GOT3 (cell line): ENCODE data around the gene PCBP4.
"Not testable (repeated sequence)": the region's sequence is repeated elsewhere in the genome, so short reads cannot be mapped to it uniquely, and the experiment has no call there.

ENCODE experiments used
- DNase-seq: peaks from one replicate; lab custom pipeline; 2025; ENCODE audit warnings: mixed read lengths; lab: John Stamatoyannopoulos, UW

The PCBP4 gene

DNA sequence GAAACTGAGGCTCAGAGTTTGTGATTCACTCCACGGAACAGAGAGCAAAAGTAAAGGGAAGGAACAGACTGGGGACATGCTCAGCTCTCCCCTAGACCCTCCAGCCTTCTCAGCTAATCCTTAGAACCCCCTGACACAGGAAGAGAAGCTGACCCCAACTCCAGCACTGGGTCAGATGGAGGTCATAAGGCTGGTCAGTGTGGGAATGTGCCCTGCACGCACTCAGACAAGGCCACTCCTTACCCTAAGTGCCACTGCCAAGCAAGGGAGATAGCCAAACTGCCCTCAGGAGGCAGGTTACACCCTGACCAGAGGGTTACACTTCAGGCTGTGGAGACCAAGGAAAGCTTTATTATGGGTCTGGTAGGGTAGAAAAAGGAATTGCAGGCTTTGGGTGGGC is 27.3 kb upstream of the PCBP4 start:
- no peak for DNase-seq

DNA sequence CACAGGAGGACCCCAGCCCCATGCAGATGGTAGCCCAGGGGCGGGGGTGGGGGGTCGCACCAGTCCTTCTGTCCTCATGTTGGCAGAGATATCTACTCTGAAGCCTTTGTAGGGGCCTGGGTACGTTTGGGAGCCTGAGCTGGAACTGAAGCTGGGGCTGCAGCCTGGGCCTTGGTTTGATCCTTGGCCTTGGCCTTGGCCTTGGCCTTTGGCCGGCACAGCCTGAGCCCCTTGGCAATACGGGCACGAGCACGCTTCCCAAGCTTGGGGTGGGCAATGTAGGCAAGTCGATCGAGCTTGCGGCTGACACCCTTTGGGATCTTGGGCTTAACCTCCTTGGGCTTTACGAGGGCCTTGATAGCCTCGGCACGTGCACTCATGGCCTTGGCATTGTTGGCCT is 26.4 kb upstream of the PCBP4 start:
- not testable (repeated sequence) for DNase-seq

DNA sequence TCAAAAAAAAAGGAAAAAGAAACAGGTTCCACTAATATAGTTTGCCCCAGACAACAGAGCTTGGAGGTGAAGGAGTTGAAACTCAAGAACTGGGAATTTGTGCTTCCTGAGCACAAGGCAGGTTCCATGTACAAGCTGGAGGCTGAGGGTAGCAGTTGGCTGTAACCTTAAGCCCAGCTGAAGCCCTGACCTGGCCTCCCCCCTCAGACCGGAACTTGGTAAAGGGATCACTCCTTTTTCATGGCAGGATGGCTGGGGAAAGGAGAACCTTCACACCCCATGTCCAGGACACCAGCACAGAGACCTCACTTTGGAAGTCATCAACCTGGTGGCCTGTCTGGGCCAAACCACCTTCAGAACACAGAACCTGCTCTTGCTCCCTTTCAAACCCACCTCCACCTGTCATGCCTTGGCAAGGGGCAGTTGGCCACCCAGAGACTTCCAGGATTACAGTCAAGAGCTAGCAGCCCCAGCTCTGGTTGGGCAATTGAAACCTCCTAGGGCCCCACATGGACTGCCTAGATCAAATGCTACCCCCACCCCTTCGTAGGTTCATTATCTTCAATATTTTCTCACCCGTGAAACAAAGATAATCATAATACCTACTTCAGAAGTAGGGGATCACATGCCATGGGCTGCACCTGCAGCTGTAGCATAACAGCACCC is 24.9 kb upstream of the PCBP4 start:
- DNase-seq = no peak

DNA sequence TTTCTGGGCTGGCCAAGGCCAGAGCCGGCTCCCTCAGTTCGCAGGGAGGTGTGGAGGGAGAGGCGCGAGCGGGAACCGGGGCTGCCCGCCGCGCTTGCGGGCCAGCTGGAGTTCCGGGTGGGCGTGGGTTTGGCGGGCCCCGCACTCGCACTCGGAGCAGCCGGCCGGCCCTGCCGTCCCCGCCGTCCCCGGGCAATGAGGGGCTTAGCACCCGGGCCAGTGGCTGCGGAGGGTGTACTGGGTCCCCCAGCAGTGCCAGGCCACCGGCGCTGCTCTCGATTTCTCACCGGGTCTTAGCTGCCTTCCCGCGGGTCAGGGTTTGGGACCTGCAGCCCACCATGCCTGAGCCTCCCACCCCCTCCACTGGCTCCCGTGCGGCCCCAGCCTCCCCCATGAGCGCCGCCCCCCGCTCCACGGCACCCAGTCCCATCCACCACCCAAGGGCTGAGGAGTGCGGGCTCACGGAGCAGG is 23.3 kb upstream of the PCBP4 start:
- not testable (repeated sequence) for DNase-seq

DNA sequence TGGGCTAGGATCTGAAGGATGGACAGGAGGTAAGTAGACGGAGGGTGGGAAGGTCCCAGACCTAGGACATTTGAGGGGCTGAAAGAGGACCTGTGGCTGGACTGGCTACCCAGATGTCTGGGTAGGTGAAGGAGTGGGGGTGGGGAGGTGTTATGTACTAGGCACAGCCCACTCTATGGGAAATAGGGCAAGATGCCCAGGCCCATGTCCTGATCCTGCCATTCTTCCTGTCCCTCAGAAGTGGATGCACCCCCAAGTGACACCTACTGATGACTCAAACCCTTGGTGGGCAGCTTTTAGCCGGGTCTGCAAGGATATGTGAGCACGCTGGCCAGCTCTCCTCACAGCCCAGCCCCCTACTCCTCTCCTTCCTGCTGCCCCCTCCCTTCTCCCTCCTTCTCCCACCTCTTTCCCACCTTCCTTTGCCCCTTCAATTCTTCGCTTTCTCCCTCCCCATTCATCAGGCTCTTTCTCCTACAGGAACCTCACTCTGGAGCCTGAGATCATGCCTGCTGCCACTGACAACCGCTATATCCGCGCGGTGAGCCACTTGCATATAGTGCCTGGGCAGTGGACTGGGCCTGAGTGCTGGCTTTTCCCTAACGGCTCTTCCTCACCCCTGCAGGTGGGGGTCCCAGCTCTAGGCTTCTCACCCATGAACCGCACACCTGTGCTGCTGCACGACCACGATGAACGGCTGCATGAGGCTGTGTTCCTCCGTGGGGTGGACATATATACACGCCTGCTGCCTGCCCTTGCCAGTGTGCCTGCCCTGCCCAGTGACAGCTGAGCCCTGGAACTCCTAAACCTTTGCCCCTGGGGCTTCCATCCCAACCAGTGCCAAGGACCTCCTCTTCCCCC is 21.3 kb upstream of the PCBP4 start:
- DNase-seq = no peak

DNA sequence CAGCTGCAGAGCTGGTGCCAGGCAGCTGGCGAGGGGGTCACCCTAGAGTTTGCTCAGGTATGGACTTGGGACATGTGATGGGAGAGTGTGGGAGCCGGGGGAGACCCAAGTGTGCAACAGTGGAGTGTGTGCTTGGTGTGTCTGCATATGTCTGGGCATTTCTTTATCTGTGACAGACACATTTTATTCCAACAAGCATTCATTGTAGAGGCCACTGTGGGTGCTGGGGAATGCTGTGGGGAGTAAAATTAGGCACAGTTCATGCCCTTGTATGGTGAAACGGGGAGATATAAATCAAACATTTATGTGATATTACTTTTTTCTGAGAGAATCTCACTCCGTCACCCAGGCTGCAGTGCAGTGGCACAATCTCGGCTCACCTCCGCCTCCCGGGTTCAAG is 20.3 kb upstream of the PCBP4 start:
- DNase-seq = no peak

DNA sequence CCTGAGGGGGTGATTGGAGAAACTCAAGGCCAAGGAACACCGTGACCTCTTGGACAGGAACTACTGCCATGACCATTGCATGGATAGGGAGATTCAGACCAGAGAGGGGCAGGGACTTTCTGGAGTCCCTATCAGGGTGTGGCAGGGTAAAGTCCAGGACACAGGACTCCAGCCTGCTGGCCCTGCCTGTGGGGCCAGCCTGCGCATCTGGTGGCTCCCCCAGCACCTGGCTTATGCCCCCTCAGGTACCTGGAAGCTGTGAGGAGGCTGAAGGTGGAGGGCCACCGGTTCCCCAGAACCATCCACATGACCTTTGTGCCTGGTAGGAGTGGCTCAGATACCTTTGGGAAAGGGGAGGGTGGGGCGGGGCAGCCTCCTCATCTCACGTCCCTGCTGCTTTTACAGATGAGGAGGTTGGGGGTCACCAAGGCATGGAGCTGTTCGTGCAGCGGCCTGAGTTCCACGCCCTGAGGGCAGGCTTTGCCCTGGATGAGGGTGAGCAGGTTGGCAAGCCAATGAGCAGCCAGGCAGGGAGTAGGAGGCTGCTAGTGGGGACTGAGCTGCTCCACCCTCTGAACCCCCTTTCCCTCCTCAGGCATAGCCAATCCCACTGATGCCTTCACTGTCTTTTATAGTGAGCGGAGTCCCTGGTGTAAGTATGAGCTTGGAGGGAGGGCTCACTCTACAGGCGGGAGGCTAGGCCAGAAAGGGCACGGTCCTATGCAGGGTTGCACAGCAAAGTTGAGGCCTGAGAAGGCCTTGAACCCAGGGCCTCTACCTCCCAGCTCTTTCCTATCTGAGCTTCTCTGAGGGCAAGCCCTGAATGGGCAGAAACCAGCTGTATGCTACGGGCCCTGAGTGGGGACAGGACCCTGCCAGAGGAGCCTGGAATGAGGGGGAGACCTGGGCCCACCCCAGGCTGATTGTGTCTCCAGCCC is 19.0 kb upstream of the PCBP4 start:
- no peak for DNase-seq

DNA sequence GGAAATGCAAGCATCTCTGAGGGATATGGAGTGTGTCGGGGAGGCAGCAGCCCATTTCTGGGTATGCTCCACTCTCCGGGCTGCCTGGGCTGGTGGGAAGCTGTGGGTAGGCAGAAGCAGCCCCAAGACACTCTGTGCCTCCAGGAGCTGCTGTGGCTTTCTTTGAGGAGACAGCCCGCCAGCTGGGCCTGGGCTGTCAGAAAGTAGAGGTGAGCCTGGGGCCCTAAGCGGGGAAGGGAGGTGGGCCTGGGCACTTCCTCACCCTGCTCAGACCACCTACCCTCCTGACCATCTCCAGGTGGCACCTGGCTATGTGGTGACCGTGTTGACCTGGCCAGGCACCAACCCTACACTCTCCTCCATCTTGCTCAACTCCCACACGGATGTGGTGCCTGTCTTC is 17.8 kb upstream of the PCBP4 start:
- no peak for DNase-seq

DNA sequence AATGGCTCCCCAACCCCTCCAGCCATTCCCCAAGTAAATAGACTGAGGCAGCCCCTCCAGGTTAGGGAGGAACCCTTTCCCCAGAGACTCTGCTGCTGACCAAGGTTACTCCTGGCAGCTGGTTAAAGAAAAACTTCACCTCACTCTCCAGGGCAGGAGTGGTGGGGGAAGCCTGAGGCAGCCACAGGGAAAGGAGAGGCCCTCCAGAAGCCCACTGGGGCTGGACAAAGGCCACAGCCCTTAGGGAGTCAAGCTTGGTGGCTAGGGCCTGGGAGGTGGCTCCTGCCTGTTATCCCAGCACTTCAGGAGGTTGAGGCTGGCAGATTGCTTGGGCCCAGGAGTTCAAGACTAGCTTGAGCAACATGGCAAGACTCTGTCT is 17.0 kb upstream of the PCBP4 start:
- no peak for DNase-seq

DNA sequence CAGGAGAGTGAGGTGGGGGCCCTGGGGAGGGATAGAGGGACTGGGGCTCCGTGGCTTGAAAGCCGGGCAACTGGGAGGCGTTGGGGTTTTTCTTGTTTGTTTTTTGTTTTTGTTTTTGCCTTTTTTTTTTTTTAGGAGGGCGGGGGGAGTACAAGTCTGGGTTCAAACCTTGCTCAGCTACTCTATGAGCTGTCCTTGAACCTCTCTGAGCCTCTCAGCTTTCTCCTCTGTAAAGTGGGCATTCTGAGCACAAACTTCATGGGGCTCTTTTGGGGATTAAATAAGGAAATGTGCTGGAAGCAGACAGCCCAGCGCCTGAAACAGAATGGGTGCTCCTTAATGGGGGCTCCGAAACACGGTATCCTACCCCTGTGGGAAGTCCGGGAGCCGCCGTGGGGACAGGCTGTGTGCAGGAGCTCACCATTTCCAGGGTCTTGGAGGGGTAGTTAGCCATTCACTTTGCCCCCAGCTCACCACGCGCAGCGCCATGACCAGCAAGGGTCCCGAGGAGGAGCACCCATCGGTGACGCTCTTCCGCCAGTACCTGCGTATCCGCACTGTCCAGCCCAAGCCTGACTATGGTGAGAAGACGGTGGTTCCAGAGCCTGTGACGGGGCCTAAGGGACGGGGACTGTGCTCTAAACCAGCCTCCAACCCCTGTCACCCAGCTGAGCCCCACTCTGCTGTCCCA is 16.5 kb upstream of the PCBP4 start:
- DNase-seq = no peak

DNA sequence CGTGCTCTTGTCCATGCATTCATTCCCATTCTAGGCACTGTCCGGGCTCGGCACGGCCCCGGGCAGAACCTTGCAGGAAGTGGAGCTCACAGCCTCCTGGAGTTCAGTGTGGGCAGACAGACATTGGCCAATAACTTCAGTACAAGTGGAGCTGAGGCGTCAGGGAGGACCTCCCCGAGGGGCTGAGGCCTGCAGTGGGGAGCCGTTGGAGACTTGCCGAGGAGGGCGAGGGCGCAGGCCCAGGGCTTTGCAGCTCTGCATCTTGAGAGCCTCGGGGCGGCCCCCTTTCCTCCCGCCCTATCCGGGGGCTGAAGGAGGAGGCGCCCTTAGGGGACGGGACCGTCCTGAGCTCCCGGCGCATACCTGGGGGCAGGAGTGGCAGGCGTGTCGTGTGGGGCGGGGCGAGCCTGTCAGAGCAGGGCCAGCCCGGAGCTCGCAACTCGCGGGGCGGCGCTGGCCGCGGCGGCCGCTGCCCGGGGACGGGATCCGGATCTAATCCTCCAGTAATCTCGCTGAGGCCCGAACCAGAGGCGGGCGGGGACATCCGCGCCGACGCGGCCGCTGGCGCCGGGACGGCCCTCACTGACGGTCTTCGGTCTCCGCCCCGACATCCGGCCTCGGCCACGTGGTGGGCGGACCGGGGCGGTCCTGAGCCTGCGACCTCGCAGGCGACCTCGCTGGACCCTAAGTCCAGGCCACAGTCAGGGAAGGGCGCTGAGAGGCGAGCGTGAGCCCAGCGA is 15.8 kb upstream of the PCBP4 start, which contains the start of gene ACY1:
TSS of gene ACY1 (plus strand) at position 698 of the 740 bp plus-strand sequence. CDS start 530 bp downstream, outside the sequence.
- peak; percentile 74 for DNase-seq

DNA sequence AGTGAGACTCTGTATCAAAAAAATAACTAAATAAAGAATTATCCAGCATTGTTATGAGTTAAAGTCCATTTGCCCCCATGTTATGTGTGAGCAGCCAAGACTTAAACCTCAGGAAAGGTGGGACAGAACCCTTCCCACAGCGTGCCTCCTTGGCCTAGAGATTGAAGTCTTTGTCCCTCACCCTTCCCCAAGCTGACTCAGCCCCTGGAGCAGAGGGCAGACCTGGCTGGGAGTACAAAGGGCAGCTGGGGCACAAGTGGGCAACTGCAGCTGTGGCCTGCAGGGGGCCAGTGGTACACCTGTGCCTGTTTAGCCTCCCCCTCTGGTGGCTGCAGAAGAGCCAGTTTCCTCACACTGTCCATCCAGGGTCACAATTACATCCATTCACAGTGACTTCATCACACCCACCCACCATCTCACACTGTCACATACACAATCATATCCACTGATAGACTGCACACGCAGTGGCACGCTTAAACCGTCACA is 15.1 kb upstream of the PCBP4 start:
- DNase-seq = no peak

DNA sequence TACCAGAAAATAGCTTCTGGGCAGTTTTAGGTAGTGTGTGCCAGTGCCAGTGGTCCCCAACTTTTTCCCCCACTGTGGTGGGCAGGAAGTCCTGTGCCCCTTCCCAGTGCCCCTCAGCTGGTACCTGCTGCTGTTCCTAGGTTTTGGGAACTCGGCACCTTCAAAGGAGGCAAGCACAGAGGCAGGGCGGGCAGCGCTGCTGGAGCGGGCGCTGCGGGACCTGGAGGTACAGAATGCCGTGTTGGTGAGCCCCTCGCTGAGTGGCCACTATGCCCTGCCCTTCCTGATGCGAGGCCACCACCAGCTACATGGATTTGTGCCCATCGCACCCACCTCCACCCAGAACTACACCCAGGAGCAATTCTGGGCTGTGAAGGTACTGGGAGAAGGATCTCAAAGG is 13.0 kb upstream of the PCBP4 start:
- no peak for DNase-seq

DNA sequence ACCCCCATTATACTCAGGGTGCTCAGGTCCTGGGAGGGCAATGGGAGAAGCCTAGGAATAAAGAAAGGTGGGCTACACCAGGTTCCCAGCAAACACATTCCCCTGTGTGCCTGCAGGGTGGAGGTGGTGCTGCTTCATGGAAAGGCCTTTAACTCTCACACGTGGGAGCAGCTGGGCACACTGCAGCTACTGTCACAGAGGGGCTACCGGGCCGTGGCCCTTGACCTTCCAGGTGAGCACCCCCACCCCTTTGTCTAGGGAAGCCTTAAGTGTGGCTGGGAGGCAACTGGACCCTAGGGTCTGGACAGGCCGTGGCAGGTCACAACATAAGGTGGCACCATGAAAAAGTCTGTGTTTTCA is 10.9 kb upstream of the PCBP4 start:
- DNase-seq = no peak

DNA sequence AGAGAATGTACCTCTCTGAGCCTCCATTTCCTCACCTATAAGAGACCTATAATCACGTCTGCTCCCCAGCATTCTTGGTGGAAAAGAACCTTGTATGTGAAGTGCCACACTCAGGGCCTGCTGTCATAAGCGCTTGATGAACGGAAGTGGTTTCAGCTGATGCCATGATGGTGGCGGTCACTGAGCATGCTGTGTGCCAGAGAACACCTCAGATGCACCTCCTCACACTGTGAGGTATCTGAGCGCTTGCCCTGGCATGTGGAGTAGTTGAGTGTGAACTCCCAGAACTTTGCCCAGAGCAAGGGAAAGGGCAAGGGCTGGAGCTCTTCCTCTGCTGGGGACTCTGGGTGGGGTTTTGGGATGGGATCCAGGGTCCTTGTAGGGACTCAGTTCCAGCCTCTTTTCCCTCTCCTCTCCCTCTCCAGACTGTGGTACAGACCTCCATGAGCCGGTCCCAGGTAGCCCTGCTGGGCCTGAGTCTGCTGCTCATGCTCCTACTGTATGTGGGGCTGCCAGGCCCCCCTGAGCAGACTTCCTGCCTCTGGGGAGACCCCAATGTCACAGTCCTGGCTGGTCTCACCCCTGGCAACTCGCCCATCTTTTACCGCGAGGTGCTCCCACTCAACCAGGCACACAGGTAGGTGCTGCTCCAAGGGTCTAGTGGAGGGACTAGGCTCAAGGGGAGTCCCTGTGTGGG is 10.3 kb upstream of the PCBP4 start:
- DNase-seq = no peak

DNA sequence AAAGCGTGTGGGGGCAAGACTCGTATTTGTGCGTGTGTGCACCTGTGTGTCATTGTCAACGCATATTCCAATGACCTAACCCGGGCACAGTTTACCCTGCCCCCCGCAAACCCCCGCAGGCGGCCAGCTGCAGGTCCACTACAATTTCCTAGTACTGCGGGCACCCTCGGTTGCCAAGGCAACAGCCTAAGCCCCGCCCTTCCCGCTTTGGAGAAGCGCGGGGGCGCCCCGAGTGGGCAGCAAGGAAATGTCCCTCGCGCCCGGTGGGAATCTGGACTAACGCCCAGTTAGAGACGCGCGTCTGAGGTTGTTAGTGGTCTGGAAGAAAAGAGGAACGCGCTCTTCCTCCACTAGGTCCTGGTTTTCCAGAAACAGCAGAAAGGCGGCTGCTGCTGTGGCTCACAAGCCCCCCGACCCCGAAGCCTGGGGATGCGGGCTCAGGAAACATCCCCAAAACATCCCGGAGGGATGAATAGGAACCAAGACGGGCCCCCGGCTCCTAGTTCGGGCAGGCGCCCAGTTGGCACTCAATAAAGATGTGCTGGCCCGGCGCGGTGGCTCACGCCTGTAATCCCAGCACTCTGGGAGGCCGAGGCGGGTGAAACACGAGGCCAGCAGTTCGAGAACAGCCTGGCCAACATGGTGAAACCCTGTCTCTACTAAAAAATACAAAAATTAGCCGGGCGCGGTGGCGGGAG is 8.7 kb upstream of the PCBP4 start:
- no peak for DNase-seq

DNA sequence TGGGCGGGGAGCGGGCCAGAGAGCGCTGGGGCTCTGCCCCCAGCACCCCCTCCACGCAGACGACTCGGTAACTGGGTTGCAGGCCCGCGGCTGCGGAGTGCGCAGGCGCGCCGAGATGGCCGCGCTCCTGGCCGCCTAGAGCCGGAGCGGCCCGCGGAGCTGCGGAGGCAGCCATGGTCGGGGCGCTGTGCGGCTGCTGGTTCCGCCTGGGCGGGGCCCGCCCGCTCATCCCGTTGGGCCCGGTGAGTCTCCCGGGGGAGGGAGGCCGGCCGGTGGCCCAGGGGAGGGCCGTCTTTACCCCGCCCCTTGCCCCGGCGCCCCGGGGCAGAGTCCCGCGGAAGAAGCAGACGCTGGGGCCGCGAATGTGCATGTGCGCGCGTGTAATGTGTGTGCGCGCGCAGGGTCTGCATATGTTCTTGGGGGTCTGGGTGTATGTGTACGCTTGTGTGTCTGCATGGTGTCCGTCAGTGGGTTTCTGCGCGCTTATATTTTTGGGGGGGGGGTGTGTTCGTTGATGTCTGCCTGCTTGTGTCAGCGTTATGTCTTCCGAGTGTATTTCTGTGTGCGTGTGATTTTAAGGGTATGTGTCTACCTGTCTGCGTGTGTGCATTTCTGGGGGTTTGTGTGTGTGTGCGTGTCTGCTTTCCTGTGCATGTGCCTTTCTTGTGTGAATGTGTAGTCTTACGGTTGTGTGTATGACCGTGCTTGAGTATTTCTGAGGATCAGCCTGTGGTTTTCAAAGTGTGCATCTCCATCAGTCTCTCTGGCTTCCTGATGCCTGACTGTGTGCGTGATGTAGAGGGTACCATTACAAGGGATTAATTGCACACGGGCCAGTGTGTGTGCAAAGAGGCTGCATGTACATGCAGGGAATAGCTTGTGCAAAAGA is 8.0 kb upstream of the PCBP4 start, which contains the start of gene ABHD14A:
TSS of gene ABHD14A (plus strand) at position 102 of the 889 bp plus-strand sequence. CDS start at position 174, 72 bp downstream.
- DNase-seq = no peak

DNA sequence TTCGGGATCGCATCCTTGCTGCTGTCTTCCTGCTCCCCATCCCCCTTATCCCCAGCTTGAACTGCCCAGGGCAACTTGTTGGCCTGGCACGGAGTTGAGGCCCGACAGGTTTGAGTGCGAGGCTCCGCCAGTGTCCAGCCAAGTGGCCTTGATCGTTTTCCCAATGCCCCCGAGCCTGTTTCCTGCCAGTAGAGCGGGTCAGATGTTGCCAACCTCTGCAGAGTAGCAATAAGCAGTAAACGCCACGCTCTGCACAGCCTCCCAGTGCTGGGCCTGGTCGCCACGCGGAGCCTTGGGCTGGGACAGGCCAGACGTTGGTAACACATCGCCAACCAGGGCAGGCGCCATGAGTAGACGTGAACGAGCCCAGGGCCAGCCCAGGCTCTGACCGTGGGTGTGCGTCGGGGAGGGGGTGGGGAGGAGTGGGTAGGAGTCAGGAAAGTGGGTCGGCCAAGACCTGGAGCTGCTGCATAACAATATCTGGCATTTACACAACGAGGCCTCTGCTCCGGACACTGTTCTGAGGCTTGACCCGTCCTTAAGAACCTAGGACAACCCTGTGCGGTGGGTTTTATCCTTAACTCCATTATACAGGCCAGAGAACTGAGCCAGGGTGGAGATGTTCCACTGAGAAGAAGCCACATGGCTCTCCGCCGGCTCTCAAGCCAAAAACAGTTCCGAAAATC is 7.2 kb upstream of the PCBP4 start:
- no peak for DNase-seq
